Subcutaneous adipose tissue (tissue), 4 donors: Measurements from ENCODE around the gene MCM9. TPM values are rescaled to one million over a fixed set of nuclear protein-coding genes. Genes with fewer than 3 reads are reported as not detected.

Experiments
- total RNA-seq, 4 donors: library from RNA; depleted of rRNA; stranded (reverse); fragments of >200 nt; gene quantifications; one replicate each; pipeline ENCODE4 v1.1.0, GENCODE V29; 2016
- TF ChIP-seq, protein P1 (sequence below): fragments of 450-650 bp; IDR thresholded peaks from one replicate; pipeline ENCODE4 v1.5.1; 2016; ENCODE audit warnings: low read depth, mild to moderate bottlenecking, control low read depth, antibody characterized with exemption, moderate library complexity

The MCM9 gene
- total RNA-seq, 4 donors from 2014 or later = 14.1 to 26.4 (median 16.3) TPM

GRCh38 chr6:118780668-118781067 is 154.3 kb downstream of the MCM9 start:
- TF ChIP-seq, protein P1, sequence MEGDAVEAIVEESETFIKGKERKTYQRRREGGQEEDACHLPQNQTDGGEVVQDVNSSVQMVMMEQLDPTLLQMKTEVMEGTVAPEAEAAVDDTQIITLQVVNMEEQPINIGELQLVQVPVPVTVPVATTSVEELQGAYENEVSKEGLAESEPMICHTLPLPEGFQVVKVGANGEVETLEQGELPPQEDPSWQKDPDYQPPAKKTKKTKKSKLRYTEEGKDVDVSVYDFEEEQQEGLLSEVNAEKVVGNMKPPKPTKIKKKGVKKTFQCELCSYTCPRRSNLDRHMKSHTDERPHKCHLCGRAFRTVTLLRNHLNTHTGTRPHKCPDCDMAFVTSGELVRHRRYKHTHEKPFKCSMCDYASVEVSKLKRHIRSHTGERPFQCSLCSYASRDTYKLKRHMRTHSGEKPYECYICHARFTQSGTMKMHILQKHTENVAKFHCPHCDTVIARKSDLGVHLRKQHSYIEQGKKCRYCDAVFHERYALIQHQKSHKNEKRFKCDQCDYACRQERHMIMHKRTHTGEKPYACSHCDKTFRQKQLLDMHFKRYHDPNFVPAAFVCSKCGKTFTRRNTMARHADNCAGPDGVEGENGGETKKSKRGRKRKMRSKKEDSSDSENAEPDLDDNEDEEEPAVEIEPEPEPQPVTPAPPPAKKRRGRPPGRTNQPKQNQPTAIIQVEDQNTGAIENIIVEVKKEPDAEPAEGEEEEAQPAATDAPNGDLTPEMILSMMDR = no peak

GRCh38 chr6:118776607-118777549 is 158.1 kb downstream of the MCM9 start:
- TF ChIP-seq, protein P1 = no peak

- TF ChIP-seq, protein P1 = no peak
These were observed 159.6 kb downstream of the MCM9 start for GRCh38 chr6:118775381-118775780.

GRCh38 chr6:118774581-118774980 is 160.4 kb downstream of the MCM9 start:
- TF ChIP-seq, protein P1 = no peak

DNA sequence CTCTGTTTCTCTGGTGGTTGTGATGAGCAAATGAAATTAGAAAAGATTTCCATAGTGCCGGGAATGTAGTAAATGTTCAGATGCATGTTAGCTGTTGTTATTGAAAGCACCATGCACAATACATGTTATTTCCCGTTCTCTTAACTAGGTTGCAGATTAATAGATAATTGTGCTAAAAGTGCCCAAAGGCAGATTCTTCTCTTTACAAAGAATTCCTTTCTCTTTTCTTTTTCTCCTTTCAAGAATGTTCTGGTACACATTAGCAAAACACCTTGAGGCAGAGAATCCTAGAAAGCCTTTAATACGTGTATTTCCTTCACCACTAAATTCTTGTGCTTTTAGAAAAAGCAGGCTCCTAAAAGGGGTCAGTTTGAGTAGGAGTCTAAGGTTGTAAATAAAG is 162.1 kb downstream of the MCM9 start:
- TF ChIP-seq, protein P1 = no peak

DNA sequence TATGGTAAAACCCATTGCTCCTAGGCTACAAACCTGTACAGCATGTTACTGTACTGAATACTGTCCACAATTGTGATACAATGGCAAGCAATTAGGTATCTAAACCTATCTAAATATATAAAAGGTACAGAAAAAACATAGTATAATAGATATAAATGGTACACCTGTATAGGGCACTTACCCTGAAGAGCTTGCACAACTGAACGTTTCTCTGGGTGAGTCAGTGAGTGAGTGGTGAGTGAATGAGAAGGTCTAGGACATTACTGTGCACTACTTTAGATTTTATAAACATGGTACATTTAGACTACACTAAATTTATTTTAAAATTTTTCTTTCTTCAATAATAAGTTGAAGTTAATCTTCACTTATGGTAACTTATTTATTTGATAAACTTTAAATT is 163.7 kb downstream of the MCM9 start:
- TF ChIP-seq, protein P1 = no peak

DNA sequence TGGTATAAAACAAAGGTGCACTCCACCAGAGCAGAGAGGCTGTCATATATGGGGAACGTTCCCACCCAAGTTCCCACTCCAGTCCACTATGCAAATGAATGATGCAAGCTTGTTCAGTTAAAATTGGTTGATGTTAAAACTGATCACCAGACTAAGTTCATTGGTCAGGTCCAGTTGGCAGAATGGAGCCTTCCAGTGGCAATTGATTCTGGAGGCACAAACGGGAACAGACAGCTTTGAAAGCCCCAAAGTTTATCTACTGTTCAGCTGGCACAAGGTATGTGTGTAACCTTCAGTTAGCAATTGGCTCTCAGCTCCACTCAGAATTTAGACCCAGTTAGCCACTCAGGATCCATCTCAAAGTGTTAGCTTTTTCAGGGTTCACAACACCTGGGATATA is 164.1 kb downstream of the MCM9 start:
- TF ChIP-seq, protein P1 = no peak
